HL-60 (cell line): ENCODE data around the gene EMC8.

Source experiments
- DNase-seq, 2 experiments: peaks; one replicate each; pipeline ENCODE4 v3.0.0-alpha.2; 2010 to 2020; ENCODE audit warnings: low read depth in 1 of 2, low spot score in 1 of 2
- H3K27ac ChIP-seq: fragments of 250-450 bp; sonication (Bioruptor Pico); replicated peaks from 2 replicates; pipeline ENCODE4 v1.5.1; 2020; ENCODE audit warnings: mild to moderate bottlenecking, moderate library complexity
- H3K27me3 ChIP-seq: fragments of 250-450 bp; sonication (Bioruptor Pico); 2 replicates; pipeline ENCODE4 v1.5.1; 2021; ENCODE audit warnings: mild to moderate bottlenecking, moderate library complexity; ENCODE audit not compliant: insufficient read depth, poor library complexity, severe bottlenecking
- H3K4me3 ChIP-seq: replicated peaks from 2 replicates; pipeline ENCODE4 v1.5.1; 2011; ENCODE audit warnings: mild to moderate bottlenecking, control low read depth, low read length; ENCODE audit not compliant: insufficient read depth
- GABPA ChIP-seq: IDR thresholded peaks from 2 replicates; pipeline ENCODE4 v1.6.1; 2012; ENCODE audit warnings: low read depth
- POLR2AphosphoS5 ChIP-seq: IDR thresholded peaks from 2 replicates; pipeline ENCODE4 v1.6.1; 2012; ENCODE audit warnings: low read depth
- SPI1 ChIP-seq: IDR thresholded peaks from 2 replicates; pipeline ENCODE4 v1.6.1; 2012; ENCODE audit warnings: low read depth, mild to moderate bottlenecking, borderline replicate concordance
- long read RNA-seq: library from polyadenylated mRNA; unstranded; transcript quantifications from one replicate; pipeline ENCODE4 v2.0.0, GENCODE V29; 2020
- TF ChIP-seq, protein P1 (sequence below): IDR thresholded peaks from one replicate; pipeline ENCODE4 v1.5.1; 2011; ENCODE audit warnings: low read length, control low read depth, inconsistent platforms; ENCODE audit not compliant: insufficient read depth
- TF ChIP-seq, protein P2 (sequence below): IDR thresholded peaks from 2 replicates; pipeline ENCODE4 v1.6.1; 2012; ENCODE audit warnings: low read depth; ENCODE audit not compliant: insufficient replicate concordance

EMC8 gene
- long read RNA-seq, transcript EMC8-201 (5 exons, 1,962 nt) = major isoform, 86 of 108 reads
- long read RNA-seq, transcript EMC8-202 (4 exons, 1,935 nt) = minor isoform, 16 of 108 reads
- long read RNA-seq, partial matches to known transcripts = 0 of 108 reads
- long read RNA-seq, other reads (novel, unspliced or antisense) = 6 of 108 reads

DNA sequence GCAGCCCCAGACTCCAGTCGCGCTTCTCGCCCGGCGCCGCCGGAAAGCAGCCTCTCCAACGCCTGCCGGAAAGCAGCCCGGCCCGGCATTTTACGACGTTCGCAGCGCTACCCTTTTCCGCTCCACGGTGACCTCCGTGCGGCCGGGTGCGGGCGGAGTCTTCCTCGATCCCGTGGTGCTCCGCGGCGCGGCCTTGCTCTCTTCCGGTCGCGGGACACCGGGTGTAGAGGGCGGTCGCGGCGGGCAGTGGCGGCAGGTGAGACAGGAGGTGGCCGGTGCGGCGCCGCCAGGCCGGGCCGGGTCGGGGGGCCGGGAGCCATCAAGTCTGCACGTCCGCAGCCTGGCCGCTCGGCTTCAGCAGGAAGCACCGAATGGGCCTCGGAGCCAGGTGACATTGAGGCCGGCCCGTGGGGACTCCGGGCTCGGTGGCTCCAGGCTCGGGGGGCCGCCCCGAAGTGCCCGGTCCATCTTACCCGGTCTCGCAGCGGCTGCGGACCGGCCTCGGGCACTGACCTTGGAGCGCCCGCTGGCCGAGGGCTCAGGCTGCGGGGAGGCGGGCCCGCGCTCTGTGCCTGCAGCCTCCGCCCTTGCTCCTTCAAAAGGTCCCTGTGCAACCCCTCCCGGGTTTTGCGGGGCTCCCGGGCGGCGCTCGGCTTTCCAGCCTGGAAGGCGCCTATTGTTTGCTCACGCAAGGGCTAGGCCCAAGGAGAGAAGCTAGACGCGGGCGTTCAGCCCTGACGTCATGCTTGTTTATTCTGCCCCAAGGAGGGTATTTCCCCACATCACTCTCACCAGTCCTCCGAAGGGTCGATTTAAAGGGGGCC lies at the start of gene EMC8, which contains the start of gene COX4I1:
TSS of gene EMC8 (minus strand) at position 48 of the 824 bp plus-strand sequence. CDS start 249 bp downstream, outside the sequence.
TSS of gene COX4I1 (plus strand) at position 199 of the 824 bp plus-strand sequence. CDS start 1,511 bp downstream, outside the sequence.
- DNase-seq = peak; percentile 77 to 85
- peak within 1 kb of the TSS; percentile 92 for H3K27ac ChIP-seq
- TF ChIP-seq GABPA (no peak), SPI1 (no peak), POLR2AphosphoS5 (no peak; the same call in 1 of the 2 replicates)
- TF ChIP-seq, protein P1, sequence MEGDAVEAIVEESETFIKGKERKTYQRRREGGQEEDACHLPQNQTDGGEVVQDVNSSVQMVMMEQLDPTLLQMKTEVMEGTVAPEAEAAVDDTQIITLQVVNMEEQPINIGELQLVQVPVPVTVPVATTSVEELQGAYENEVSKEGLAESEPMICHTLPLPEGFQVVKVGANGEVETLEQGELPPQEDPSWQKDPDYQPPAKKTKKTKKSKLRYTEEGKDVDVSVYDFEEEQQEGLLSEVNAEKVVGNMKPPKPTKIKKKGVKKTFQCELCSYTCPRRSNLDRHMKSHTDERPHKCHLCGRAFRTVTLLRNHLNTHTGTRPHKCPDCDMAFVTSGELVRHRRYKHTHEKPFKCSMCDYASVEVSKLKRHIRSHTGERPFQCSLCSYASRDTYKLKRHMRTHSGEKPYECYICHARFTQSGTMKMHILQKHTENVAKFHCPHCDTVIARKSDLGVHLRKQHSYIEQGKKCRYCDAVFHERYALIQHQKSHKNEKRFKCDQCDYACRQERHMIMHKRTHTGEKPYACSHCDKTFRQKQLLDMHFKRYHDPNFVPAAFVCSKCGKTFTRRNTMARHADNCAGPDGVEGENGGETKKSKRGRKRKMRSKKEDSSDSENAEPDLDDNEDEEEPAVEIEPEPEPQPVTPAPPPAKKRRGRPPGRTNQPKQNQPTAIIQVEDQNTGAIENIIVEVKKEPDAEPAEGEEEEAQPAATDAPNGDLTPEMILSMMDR = no peak
- TF ChIP-seq, protein P2, sequence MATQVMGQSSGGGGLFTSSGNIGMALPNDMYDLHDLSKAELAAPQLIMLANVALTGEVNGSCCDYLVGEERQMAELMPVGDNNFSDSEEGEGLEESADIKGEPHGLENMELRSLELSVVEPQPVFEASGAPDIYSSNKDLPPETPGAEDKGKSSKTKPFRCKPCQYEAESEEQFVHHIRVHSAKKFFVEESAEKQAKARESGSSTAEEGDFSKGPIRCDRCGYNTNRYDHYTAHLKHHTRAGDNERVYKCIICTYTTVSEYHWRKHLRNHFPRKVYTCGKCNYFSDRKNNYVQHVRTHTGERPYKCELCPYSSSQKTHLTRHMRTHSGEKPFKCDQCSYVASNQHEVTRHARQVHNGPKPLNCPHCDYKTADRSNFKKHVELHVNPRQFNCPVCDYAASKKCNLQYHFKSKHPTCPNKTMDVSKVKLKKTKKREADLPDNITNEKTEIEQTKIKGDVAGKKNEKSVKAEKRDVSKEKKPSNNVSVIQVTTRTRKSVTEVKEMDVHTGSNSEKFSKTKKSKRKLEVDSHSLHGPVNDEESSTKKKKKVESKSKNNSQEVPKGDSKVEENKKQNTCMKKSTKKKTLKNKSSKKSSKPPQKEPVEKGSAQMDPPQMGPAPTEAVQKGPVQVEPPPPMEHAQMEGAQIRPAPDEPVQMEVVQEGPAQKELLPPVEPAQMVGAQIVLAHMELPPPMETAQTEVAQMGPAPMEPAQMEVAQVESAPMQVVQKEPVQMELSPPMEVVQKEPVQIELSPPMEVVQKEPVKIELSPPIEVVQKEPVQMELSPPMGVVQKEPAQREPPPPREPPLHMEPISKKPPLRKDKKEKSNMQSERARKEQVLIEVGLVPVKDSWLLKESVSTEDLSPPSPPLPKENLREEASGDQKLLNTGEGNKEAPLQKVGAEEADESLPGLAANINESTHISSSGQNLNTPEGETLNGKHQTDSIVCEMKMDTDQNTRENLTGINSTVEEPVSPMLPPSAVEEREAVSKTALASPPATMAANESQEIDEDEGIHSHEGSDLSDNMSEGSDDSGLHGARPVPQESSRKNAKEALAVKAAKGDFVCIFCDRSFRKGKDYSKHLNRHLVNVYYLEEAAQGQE = no peak

GRCh38 chr16:85848986-85849385 lies 49.6 kb upstream of the EMC8 start:
- H3K4me3 ChIP-seq = no peak overlapping the region
- H3K27me3 ChIP-seq = no peaks in the 10 kb centered on the region
- TF ChIP-seq POLR2AphosphoS5 = no peak
- no peak for DNase-seq
- H3K27ac ChIP-seq = no peak overlapping the region

More for the DNA sequence above, at the start of gene EMC8, which contains the start of gene COX4I1:
- Histone ChIP-seq H3K4me3 (peak within 1 kb of the TSS; percentile 84), H3K27me3 (no peaks in the 10 kb centered on the region)

- TF ChIP-seq SPI1 (no peak), GABPA (no peak), POLR2AphosphoS5 (no peak)
- TF ChIP-seq, protein P2 = no peak
- TF ChIP-seq, protein P1 = no peak
- DNase-seq = no peak
- no peak overlapping the region for H3K27ac ChIP-seq
- H3K27me3 ChIP-seq = no peaks in the 10 kb centered on the region
- H3K4me3 ChIP-seq = no peak overlapping the region
Observed at GRCh38 chr16:85847681-85848601, 48.6 kb upstream of the EMC8 start.
